NB4 (cell line): ENCODE data around the gene STK24.

Experiments used
- DNase-seq: peaks from one replicate; pipeline ENCODE4 v3.0.0; 2010; ENCODE audit warnings: low read depth
- H3K4me3 ChIP-seq: one replicate; pipeline ENCODE4 v1.5.1; 2011; ENCODE audit warnings: mild to moderate bottlenecking, low read depth, low read length, moderate library complexity
- MYC ChIP-seq: IDR thresholded peaks from 2 replicates; pipeline ENCODE4 v1.6.1; 2011; ENCODE audit warnings: low read depth, low read length
- POLR2A ChIP-seq: IDR thresholded peaks from 2 replicates; pipeline ENCODE4 v1.6.1; 2011; ENCODE audit warnings: mild to moderate bottlenecking; ENCODE audit not compliant: insufficient read length; ENCODE audit errors: extremely low read depth
- TF ChIP-seq, protein P1 (sequence below): IDR thresholded peaks from one replicate; pipeline ENCODE4 v1.5.1; 2012; ENCODE audit warnings: low read depth, low read length
- TF ChIP-seq, protein P2 (sequence below): IDR thresholded peaks from 2 replicates; pipeline ENCODE4 v1.6.1; 2011; ENCODE audit warnings: low read depth, low read length

The STK24 gene

DNA sequence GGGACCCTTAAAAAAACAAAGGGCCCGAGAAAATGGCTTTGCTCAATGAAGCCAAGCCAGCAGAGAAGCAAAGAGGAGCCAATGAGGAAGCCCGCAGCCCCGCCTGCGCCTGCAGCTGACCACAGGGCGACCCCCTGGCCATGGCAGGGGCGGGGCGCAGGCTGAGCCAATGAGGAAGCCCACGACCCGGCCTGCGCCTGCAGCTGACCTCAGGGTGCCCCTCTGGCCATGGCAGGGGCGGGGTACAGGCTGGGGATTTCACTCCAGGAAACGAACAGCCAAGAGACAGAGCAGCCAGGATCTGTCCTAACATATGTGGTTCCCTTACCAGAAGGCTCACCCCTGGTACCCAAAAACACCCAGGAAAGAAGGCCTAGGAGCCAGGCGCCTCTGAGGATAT lies 101.4 kb downstream of the STK24 start:
- TF ChIP-seq MYC (no peak), POLR2A (no peak)
- TF ChIP-seq, protein P1, sequence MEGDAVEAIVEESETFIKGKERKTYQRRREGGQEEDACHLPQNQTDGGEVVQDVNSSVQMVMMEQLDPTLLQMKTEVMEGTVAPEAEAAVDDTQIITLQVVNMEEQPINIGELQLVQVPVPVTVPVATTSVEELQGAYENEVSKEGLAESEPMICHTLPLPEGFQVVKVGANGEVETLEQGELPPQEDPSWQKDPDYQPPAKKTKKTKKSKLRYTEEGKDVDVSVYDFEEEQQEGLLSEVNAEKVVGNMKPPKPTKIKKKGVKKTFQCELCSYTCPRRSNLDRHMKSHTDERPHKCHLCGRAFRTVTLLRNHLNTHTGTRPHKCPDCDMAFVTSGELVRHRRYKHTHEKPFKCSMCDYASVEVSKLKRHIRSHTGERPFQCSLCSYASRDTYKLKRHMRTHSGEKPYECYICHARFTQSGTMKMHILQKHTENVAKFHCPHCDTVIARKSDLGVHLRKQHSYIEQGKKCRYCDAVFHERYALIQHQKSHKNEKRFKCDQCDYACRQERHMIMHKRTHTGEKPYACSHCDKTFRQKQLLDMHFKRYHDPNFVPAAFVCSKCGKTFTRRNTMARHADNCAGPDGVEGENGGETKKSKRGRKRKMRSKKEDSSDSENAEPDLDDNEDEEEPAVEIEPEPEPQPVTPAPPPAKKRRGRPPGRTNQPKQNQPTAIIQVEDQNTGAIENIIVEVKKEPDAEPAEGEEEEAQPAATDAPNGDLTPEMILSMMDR = no peak
- TF ChIP-seq, protein P2, sequence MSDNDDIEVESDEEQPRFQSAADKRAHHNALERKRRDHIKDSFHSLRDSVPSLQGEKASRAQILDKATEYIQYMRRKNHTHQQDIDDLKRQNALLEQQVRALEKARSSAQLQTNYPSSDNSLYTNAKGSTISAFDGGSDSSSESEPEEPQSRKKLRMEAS = no peak
- peak; percentile 81 for DNase-seq
- H3K4me3 ChIP-seq = no peak overlapping the region

DNA sequence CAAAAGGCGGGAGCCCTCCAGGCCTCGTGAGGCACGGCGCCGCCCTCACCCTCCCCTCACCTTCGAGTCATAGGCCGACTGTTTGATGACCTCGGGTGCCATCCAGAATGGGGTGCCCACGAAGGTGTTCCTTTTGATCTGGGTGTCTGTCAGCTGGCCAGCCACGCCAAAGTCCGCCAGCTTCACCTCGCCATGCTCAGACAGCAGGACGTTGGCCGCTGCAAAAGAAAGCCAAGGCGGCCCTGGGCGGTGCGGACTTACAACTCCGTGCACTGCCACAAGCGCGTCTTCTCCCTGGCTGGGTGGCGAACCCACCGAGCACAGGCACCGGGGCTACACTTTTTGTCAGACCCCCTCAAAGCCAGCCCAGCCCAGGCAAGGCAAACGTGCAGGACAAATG lies 102.1 kb downstream of the STK24 start:
- H3K4me3 ChIP-seq = no peak overlapping the region
- TF ChIP-seq POLR2A = no peak
- TF ChIP-seq, protein P1 = no peak
- no peak for TF ChIP-seq MYC
- TF ChIP-seq, protein P2 = no peak
- no peak for DNase-seq

DNA sequence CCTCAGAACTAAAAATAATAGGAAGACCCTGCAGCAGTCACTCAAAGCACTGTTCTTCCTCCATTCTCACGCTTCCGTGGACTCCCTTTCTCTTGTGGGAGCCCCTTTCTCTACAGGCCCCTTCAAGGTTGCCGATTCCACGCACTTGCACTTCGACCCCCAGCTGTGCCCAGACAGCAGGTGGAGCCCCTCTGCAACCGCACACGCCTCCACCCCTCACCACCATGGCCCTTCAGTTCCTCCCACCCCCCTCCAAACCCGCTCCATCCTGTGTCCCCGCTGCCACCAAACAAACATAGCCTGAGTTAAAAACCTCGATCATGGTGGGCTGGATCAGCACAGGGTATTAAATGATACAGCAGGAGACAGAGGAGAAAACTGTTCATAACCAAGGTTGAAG lies 102.6 kb downstream of the STK24 start:
- no peak overlapping the region for H3K4me3 ChIP-seq
- TF ChIP-seq, protein P1 = no peak
- TF ChIP-seq, protein P2 = no peak
- TF ChIP-seq POLR2A = no peak
- TF ChIP-seq MYC = no peak
- no peak for DNase-seq

DNA sequence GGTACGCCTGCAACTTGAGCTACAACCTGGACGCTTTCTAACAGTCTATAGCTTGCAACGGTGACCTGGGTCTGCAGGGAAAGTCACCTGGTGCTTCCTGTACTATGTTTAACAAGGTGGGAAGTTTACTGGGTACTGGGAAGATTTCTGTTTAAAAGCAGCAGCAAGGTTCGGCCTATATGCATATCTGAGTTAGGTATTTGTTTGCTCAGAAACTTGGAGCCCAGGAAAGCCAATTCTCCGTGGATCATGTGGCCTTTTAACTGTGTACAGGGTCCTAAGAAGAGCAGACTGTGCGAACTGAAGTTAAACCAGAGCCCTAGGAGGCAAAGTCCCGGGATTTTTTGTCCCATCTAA lies 103.1 kb downstream of the STK24 start:
- no peak overlapping the region for H3K4me3 ChIP-seq
- TF ChIP-seq, protein P1 = no peak
- no peak for TF ChIP-seq POLR2A
- TF ChIP-seq MYC = no peak
- no peak for DNase-seq

DNA sequence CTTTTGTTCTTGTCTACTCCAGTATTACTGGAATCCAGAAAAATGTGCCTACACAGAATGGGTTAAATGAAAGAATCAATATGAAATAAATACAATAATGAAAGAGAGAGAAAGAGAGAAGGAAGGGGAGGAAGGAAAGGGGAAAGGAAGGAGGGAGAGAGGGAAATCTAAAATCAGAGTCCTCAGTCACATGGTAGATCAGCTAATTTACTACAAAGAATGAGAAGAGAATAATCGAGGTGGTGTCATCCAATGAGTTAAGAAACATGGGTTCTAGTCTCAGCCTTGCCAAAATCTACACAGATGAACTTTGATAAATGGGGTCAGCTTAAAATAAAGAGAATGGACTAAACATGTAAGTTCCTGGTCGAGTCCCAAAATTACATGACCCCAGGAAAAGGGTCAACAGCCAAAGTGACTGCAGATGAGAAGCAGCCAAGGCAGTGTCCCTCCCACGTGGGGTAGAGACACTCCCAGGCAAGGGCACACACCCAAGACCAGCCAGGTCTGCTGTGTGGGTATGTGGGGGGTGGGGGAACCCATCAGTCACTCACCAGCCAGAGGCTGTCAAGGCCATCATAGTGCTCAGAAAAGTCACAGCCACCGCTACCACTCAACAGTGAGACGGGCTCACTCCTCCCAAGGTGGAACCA lies 103.6 kb downstream of the STK24 start:
- no peak for DNase-seq
- no peak for TF ChIP-seq POLR2A
- TF ChIP-seq, protein P2 = no peak
- H3K4me3 ChIP-seq = no peak overlapping the region

DNA sequence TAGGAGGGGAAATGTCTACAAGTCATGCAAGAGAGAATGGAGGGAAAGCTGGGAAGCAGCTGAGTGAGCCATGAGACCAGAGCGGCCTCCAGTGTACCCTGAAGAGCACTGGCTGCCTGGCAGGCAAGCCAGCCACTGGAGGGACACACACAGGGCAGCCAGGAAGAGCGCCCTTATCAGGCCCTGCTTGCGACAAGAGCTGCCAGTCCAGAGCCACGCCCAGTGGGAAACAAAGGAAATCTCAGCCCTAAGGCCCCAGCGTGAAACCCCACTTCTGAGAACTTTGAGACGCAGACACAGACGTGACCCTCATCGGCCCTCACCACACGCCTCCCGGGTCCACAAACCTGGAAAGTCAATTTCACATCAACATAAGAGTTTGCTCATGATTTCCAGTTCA lies 105.0 kb downstream of the STK24 start:
- no peak overlapping the region for H3K4me3 ChIP-seq
- TF ChIP-seq, protein P2 = no peak
- TF ChIP-seq POLR2A (no peak), MYC (no peak)
- DNase-seq = no peak

DNA sequence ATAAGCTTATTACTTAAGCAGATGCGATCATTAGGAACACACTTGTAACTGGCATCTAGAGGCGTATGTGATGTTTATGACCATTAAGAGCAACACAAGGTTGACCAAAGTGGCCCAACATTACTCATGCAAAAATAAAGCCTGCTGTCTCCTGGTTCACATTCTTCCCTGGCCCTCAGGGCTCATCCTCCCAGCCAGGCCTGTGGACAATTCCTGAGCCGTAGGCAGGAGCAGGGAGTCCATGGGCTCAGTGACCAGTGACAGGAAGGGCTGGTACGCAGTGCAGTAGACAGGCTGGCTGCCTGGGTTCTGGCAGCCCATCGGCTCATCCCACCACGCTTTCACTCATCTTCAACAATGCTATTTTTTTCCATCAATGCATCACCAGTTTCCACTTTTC lies 106.0 kb downstream of the STK24 start:
- no peak overlapping the region for H3K4me3 ChIP-seq
- TF ChIP-seq MYC (no peak), POLR2A (no peak)
- TF ChIP-seq, protein P1 = no peak
- TF ChIP-seq, protein P2 = no peak
- no peak for DNase-seq
